Lower lobe of right lung (tissue), 2 donors: ENCODE results near the gene EMP3. TPM values are rescaled to one million over a fixed set of nuclear protein-coding genes. Genes with fewer than 3 reads are reported as not detected.

ENCODE experiments used
- ATAC-seq, 2 donors: fragments of 200-7000 bp; cut with Tn5 transposase; one replicate each; pipeline ENCODE4 v1.9.1; 2020 to 2022; ENCODE audit warnings: mild to moderate bottlenecking in 2 of 2, moderate library complexity in 2 of 2
- DNase-seq: peaks from one replicate; pipeline ENCODE4 v3.0.0-alpha.2; 2020
- H3K27ac ChIP-seq: fragments of 200-600 bp; one replicate; pipeline ENCODE4 v1.8.0; 2022
- H3K27me3 ChIP-seq: fragments of 200-600 bp; one replicate; pipeline ENCODE4 v1.8.0; 2022; ENCODE audit warnings: low read depth
- H3K36me3 ChIP-seq: fragments of 200-600 bp; one replicate; pipeline ENCODE4 v1.8.0; 2022; ENCODE audit warnings: mild to moderate bottlenecking
- H3K4me1 ChIP-seq: fragments of 200-600 bp; one replicate; pipeline ENCODE4 v1.8.0; 2022
- H3K4me3 ChIP-seq: fragments of 200-600 bp; one replicate; pipeline ENCODE4 v1.8.0; 2022; ENCODE audit warnings: mild to moderate bottlenecking
- H3K9me3 ChIP-seq: fragments of 200-600 bp; one replicate; pipeline ENCODE4 v1.8.0; 2022
- intact Hi-C: fragments of 100-400 bp; cut with DNase I; formaldehyde crosslinking; loops from one replicate; pipeline ENCODE4 v1.11.0; 2022
- total RNA-seq: library from RNA; stranded (reverse); fragmentation: NEBNext Ultra II Directional; extraction: Animal tissue kit (Norgen Biotek cat#: 25700); gene quantifications from one replicate; pipeline ENCODE4 v1.2.1, GENCODE V29; 2021
- TF ChIP-seq, protein P1 (sequence below): fragments of 200-600 bp; IDR thresholded peaks from one replicate; pipeline ENCODE4 v1.8.0; 2022; ENCODE audit warnings: antibody characterized with exemption, mild to moderate bottlenecking
- donor health status: DM: no; HTN: yes; CAD: no; lungs with severe emphysema.

Gene EMP3
- total RNA-seq, 1 donor from 2014 or later, result 123 TPM

DNA sequence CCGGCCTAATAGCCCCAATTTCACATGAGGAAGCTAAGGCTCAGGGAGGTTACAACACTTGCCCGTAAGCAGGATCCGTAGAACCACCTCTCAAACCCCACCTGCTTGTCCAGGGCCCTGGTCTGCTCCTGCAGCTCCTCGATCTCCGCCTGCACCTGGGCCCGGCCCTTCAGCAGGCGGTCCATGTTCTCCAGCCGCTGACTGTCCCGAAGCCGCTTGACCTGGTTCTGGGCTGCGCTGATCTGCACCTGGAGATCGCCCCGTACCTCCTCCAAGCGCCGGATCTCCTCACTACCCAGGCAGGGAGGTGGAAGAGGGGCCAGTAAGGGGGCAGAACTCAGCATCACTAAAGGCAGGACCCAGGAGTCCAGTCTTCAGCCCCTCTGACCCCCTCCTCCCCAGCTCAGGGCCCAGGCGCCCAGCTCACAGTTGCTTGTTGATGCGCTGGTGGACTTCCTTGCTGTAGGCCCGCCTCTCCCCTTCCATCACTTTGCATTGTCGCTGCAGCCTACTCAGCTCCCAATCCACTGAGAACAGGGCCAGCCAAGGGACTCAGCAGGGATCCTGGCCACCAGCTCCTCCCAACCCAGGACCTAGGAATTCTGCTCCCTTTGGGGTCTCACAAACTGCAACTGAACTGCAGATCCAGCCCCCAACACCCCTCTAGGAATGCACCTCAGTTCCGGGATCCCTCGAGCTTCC is 6.9 kb upstream of the EMP3 start:
- ATAC-seq (no peak), DNase-seq (no peak)
- peaks cover 34% of the 10 kb centered on the region for H3K4me1 ChIP-seq
- H3K27me3 ChIP-seq, result no peaks in the 10 kb centered on the region
- H3K27ac ChIP-seq, result no peak overlapping the region
- no peaks in the 10 kb centered on the region for H3K36me3 ChIP-seq
- TF ChIP-seq, protein P1, sequence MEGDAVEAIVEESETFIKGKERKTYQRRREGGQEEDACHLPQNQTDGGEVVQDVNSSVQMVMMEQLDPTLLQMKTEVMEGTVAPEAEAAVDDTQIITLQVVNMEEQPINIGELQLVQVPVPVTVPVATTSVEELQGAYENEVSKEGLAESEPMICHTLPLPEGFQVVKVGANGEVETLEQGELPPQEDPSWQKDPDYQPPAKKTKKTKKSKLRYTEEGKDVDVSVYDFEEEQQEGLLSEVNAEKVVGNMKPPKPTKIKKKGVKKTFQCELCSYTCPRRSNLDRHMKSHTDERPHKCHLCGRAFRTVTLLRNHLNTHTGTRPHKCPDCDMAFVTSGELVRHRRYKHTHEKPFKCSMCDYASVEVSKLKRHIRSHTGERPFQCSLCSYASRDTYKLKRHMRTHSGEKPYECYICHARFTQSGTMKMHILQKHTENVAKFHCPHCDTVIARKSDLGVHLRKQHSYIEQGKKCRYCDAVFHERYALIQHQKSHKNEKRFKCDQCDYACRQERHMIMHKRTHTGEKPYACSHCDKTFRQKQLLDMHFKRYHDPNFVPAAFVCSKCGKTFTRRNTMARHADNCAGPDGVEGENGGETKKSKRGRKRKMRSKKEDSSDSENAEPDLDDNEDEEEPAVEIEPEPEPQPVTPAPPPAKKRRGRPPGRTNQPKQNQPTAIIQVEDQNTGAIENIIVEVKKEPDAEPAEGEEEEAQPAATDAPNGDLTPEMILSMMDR, result no peak
- no peak overlapping the region for H3K4me3 ChIP-seq
- no peaks in the 10 kb centered on the region for H3K9me3 ChIP-seq
- intact Hi-C loops, result no loop called here

DNA sequence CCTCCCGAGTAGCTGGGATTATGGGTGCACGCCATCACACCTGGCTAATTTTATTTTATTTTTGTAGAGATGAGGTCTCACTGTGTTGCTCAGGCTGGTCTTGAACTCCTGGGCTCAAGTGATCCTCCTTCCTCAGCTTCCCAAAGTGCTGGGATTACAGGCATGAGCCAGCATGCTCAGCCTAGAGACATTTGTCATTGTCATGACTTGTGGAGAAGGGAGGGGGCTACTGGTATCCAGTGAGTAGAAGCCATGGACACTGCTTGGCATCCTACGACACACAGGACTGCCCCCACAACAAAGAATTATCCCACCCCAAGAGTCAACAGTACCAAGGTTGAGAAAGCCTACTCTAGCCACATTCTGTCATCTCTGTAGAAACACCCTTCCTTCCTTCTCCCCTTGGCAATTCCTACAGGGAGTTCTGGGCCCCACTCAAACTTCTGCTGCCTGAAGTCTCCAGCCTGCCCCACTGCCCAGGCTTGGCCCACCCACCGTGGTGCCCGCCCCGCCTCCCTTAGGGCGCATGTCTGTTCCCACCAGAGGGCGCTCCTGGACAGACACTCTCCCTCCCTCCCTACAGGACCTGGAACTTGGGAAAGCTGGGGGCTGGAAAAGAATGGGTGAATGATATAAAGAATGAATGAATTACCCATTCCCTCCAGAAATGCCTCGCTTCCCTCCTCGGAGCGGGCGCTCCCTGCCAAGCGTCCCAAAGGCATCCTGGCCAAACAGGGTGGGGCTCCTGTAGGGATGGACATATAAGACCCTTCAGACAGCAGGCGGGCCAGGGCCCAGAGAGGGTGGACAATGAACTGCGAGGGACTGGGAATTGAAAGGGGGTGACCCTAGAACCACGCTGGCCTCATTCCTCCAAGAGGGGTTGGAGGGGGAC is 5.5 kb upstream of the EMP3 start:
- intact Hi-C loops, result no loop called here
- DNase-seq, result peak; percentile 91
- peak overlapping the region; percentile 1 for H3K4me3 ChIP-seq
- no peaks in the 10 kb centered on the region for H3K27me3 ChIP-seq
- H3K4me1 ChIP-seq, result peaks cover 44% of the 10 kb centered on the region
- H3K27ac ChIP-seq, result peak overlapping the region; percentile 97
- peak; percentile 70 to 72 for ATAC-seq
- TF ChIP-seq, protein P1, result peak; percentile 89
- no peaks in the 10 kb centered on the region for H3K9me3 ChIP-seq
- no peaks in the 10 kb centered on the region for H3K36me3 ChIP-seq

DNA sequence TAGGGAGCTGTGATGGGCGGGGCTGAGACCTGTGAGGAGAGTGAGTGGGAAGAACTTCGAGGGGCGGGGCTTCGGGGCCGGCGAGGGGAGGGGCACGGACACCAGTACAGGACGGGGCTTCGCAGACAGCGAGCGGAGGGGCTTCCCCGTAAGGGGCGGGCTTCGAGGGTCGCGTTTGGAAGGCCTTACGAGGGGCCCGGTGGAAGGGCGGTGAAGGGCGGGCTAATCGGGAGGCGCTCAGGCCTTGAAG is 4.1 kb upstream of the EMP3 start:
- intact Hi-C loops, result no loop called here
- H3K27ac ChIP-seq, result peak overlapping the region; percentile 97
- H3K4me1 ChIP-seq, result peaks cover 55% of the 10 kb centered on the region
- H3K4me3 ChIP-seq, result peak overlapping the region; percentile 70
- no peaks in the 10 kb centered on the region for H3K27me3 ChIP-seq
- no peaks in the 10 kb centered on the region for H3K9me3 ChIP-seq
- H3K36me3 ChIP-seq, result no peaks in the 10 kb centered on the region
- ATAC-seq (peak; percentile 92), DNase-seq (peak; percentile 99)
- TF ChIP-seq, protein P1, result no peak

DNA sequence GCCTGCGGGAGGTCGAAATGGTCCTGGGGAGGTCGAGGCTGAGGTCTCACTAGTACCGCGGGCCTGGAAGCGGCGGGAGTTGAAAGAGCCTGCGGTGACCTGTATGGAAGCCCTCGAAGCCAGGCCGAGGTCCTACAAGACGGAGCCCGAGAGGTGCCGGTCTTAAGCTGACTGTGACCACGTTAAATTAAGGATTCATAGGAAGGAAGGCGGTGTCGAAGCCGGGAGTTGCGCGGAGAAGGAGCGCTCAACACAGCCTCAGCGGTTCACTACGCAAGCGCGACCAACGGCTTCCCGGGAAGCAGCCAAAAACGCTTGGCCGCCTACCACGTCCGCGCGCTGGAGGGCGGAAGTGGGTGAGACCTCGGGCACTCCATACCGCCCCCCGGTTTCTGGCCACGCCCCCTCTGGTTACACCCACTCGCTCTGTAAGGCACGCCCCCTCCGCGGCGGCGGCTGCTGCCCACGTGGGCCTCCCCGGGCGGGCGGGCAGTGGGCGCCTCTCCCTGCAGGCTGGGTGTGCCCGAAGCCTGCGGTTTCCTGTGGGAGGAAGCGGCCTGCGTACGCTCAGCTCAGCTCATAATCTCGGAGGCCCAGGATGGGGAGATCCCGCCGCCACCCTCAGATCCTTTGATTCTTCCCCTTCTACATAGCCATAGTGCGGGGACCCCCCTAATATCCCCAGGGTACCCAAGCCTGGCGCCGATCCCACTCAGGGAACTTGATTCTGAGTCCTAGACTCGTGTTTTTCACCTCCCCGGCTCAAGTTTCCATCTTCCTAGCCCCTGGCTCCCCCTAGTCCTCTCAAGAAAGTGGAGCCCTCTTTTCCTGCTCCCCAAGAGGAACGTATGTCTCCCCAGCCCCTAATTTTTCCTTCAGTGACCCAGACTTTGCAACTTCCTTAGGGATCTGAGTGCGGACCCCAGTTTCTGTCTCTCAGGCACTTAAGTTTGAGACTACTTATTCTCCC is 3.4 kb upstream of the EMP3 start:
- H3K4me3 ChIP-seq, result peak overlapping the region; percentile 70
- no peaks in the 10 kb centered on the region for H3K36me3 ChIP-seq
- DNase-seq (peak; percentile 99), ATAC-seq (peak; percentile 91 to 95)
- H3K4me1 ChIP-seq, result peaks cover 61% of the 10 kb centered on the region
- H3K27me3 ChIP-seq, result no peaks in the 10 kb centered on the region
- intact Hi-C loops, result no loop called here
- peak overlapping the region; percentile 97 for H3K27ac ChIP-seq
- TF ChIP-seq, protein P1, result peak; percentile 24
- no peaks in the 10 kb centered on the region for H3K9me3 ChIP-seq
